Measurements from ENCODE around the gene POC1B. TPM values are rescaled to one million over a fixed set of nuclear protein-coding genes. Genes with fewer than 3 reads are reported as not detected.

POC1B gene
- total and polyA plus RNA-seq, 4 donors, result 5.0 to 28.2 (median 7.6) TPM

DNA sequence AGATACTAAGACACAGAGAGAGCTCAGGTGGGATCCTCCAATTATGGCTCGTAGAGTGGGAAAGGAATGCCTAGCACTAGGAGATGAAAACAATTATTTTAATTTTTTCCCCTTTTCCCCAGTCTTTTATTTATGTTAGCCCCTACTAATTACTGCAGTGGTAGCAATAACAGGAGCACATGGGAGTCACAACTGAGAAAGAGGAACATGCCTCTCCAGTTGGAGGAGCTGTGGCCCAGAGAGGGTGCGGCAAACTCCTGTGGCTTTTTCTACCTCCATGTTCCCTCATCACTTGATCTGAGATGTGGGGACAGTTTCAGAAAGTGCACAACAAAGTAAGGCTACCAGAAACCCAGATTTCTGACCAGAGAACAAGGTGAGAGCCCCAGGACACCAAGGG, 25.9 kb upstream of the POC1B start (continued):
- no peak for TF ChIP-seq REST (IDR thresholded peaks at IDR 0.05)

DNA sequence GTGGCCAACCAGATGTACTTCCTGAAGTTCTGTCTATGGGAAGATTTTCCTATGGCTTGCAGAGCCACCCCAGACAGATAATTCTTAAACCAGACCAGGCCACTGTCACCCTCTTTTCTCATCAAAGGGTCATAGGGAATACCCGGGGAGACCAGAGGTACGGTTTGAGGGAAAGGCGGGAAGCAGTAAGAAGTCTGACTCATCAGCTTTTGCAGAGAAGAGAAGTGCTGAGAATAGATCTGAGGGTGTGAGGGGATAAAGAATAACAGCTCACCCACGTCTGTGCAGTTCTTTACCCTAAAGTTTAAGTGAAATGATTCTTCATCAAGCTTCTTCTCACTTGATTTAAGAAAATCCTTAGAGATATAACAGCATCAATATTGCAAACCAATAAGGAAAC, 21.3 kb upstream of the POC1B start:
- no peak for DNase-seq (ENCODE audit: low spot score)
- peaks cover 0 to 14% (median 9%) of the 10 kb centered on the region in 4 donors for H3K4me1 ChIP-seq (ENCODE audit: control insufficient read depth in 4 of 4, insufficient read depth in 4 of 4, low read length in 3 of 4)
- no peaks in the 10 kb centered on the region for H3K27me3 ChIP-seq (ENCODE audit: control insufficient read depth in 4 of 4, insufficient read depth in 4 of 4, low read length in 3 of 4)
- H3K9ac ChIP-seq (ENCODE audit: low read depth in 1 of 2, low read length in 2 of 2), result no peak overlapping the region
- 89% methylated on average over 4 of the region's 4 CpGs for WGBS
- no peak overlapping the region for H3K4me3 ChIP-seq (ENCODE audit: low read depth in 1 of 3, low read length in 3 of 3)
- no peak overlapping the region for H3K27ac ChIP-seq (ENCODE audit: low read depth in 1 of 2, low read length in 2 of 2)
- no peaks in the 10 kb centered on the region for H3K36me3 ChIP-seq (ENCODE audit: control insufficient read depth in 4 of 4, insufficient read depth in 3 of 4, low read depth in 1 of 4, low read length in 3 of 4)
- no peaks in the 10 kb centered on the region for H3K9me3 ChIP-seq (ENCODE audit: control insufficient read depth in 4 of 4, low read length in 3 of 4)
- TF ChIP-seq SP1 (IDR thresholded peaks at IDR 0.05) (no peak), FOXA1 (IDR thresholded peaks at IDR 0.05) (no peak), REST (IDR thresholded peaks at IDR 0.05) (no peak), CTCF (IDR thresholded peaks at IDR 0.05; ENCODE audit: low read depth, low read length, missing input control) (no peak), RXRA (IDR thresholded peaks at IDR 0.05) (no peak), MAX (IDR thresholded peaks at IDR 0.05) (no peak), RAD21 (IDR thresholded peaks at IDR 0.05) (no peak), NR2F2 (IDR thresholded peaks at IDR 0.05) (no peak), HNF4A (conservative IDR thresholded peaks at IDR 0.05) (no peak), FOXA2 (IDR thresholded peaks at IDR 0.05) (no peak), TAF1 (conservative IDR thresholded peaks at IDR 0.05) (no peak)

- no peak for DNase-seq (ENCODE audit: low spot score)
- Histone ChIP-seq H3K4me1 (ENCODE audit: control insufficient read depth in 4 of 4, insufficient read depth in 4 of 4, low read length in 3 of 4) (peaks cover 0 to 14% (median 9%) of the 10 kb centered on the region in 4 donors), H3K36me3 (ENCODE audit: control insufficient read depth in 4 of 4, insufficient read depth in 3 of 4, low read depth in 1 of 4, low read length in 3 of 4) (no peaks in the 10 kb centered on the region), H3K9me3 (ENCODE audit: control insufficient read depth in 4 of 4, low read length in 3 of 4) (no peaks in the 10 kb centered on the region), H3K27me3 (ENCODE audit: control insufficient read depth in 4 of 4, insufficient read depth in 4 of 4, low read length in 3 of 4) (no peaks in the 10 kb centered on the region), H3K9ac (ENCODE audit: low read depth in 1 of 2, low read length in 2 of 2) (no peak overlapping the region), H3K27ac (ENCODE audit: low read depth in 1 of 2, low read length in 2 of 2) (no peak overlapping the region), H3K4me3 (ENCODE audit: low read depth in 1 of 3, low read length in 3 of 3) (no peak overlapping the region)
- TF ChIP-seq TAF1 (conservative IDR thresholded peaks at IDR 0.05) (no peak), REST (IDR thresholded peaks at IDR 0.05) (no peak), FOXA1 (IDR thresholded peaks at IDR 0.05) (no peak), HNF4G (IDR thresholded peaks at IDR 0.05) (no peak), EGR1 (IDR thresholded peaks at IDR 0.05; ENCODE audit: low read depth in 2 of 2) (no peak), FOXA2 (IDR thresholded peaks at IDR 0.05) (no peak), RAD21 (IDR thresholded peaks at IDR 0.05) (no peak), RXRA (IDR thresholded peaks at IDR 0.05) (no peak)
- WGBS, result 88% methylated on average over 4 of the region's 4 CpGs
Observed at GRCh38 chr12:89546151-89546550, 20.3 kb upstream of the POC1B start.
